Right hindlimb (tissue), 1 donor: Measurements from ENCODE around the gene DENND10.
A peak's percentile ranks its signal among the peaks of the same experiment; 100 is the strongest.
"Not testable (repeated sequence)": the region's sequence is repeated elsewhere in the genome, so short reads cannot be mapped to it uniquely, and the experiment has no call there.

Experiments
- DNase-seq: peaks from one replicate; pipeline ENCODE4 v3.0.0-alpha.2; 2018

DENND10 gene

GRCh38 chr10:119176166-119176565 is 72.3 kb downstream of the DENND10 start:
- no peak for DNase-seq

DNA sequence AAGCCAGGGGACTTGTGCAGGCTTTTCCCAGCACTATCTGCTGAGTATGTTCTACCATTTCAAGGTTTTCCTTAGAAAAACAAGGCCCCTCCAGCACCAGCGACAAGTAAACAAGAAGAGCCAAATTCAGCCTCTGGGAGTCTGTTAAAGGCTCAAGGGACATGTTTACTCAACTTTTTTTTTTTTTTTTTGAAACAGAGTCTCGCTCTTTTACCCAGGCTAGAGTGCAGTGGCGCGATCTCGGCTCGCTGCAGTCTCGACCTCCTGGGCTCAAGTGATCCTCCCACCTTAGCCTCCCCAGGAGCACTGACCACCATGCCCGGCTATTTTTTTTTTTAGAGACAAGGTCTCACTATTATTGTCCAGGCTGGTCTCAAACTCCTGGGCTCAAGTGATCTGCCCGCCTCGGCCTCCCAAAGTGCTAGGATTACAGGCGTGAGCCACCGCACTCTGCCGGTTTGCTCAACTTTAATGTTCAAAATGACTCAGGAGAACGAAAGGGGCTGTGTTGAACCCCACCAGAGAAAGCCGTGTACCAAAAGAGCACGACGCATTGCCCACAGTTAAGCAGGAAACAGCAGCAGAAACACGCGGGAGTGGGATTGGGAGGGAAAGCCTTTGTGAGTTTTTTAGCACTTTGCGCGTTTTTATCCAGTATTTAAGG is 73.9 kb downstream of the DENND10 start:
- no peak for DNase-seq

GRCh38 chr10:119178372-119179119 is 74.6 kb downstream of the DENND10 start, which contains the start of gene PRDX3:
Gene PRDX3 (minus strand): TSS chr10:119178812. CDS start chr10:119178790, 22 bp downstream.
- peak; percentile 96 for DNase-seq

DNA sequence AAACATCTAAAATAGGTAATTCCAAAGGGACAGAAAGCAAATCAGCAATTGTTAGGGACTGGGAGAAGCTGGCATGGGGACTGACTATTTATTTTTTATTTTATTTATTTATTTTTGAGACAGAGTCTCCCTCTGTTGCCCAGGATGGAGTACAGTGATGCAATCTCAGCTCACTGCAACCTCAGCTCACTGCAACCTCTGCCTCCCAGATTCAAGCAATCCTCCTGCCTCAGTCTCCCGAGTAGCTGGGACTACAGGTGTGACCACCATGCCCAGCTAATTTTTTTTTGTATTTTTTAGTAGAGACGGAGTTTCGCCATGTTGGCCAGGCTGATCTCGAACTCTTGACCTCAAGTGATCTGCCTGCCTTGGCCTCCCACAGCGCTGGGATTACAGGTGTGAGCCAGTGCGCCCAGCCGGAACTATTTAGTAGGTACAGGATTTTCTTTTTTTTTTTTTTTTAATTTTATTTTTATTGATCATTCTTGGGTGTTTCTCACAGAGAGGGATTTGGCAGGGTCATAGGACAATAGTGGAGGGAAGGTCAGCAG is 77.0 kb downstream of the DENND10 start:
- not testable (repeated sequence) for DNase-seq

GRCh38 chr10:119183664-119184412 is 79.9 kb downstream of the DENND10 start:
- no peak for DNase-seq
